B cell (primary cell): ENCODE data around the gene COL13A1. TPM values are rescaled to one million over a fixed set of nuclear protein-coding genes. Genes with fewer than 3 reads are reported as not detected.

ENCODE experiments used
- ATAC-seq: fragments of 200-7000 bp; cut with Tn5 transposase; one replicate; pipeline ENCODE4 v1.10.0; 2021; ENCODE audit warnings: low read depth, mild to moderate bottlenecking, moderate number of reproducible peaks, moderate library complexity
- CTCF ChIA-PET: fragments of 350-600 bp; sonication (Branson Sonifier 250); formaldehyde crosslinking; loops from one replicate; lab custom pipeline; 2021; ENCODE audit warnings: antibody characterized with exemption, inconsistent platforms; lab: Charles Lee
- POLR2A ChIA-PET: fragments of 350-600 bp; sonication (Branson Sonifier 250); formaldehyde crosslinking; loops from one replicate; lab custom pipeline; 2021; ENCODE audit warnings: antibody characterized with exemption; lab: Charles Lee
- DNase-seq: peaks from one replicate; pipeline ENCODE4 v3.0.0; 2013
- H2AFZ ChIP-seq: 2 replicates; pipeline ENCODE4 v1.6.1; 2012; ENCODE audit warnings: mild to moderate bottlenecking, low read depth, low read length; ENCODE audit not compliant: insufficient read depth, poor library complexity, severe bottlenecking
- H3K27ac ChIP-seq, 2 donors: 1 replicate in 1 of 2; 2 replicates in 1 of 2; pipeline ENCODE4 v1.5.1; 2012 to 2013; ENCODE audit warnings: low read length in 2 of 2, mild to moderate bottlenecking in 2 of 2, moderate library complexity in 1 of 2
- H3K27me3 ChIP-seq, 4 experiments: fragments of 200-600 bp in 1 of 4; sonication (generic) in 1 of 4; replicated peaks in 1 of 4; 1 replicate in 2 of 4; 2 replicates in 2 of 4; pipeline versions ENCODE4 v1.6.1 to v1.7.0; 2013 to 2016; ENCODE audit warnings: low read length in 3 of 4, mild to moderate bottlenecking in 2 of 4, mixed read lengths in 1 of 4, moderate library complexity in 1 of 4; ENCODE audit not compliant: insufficient read depth in 4 of 4, control insufficient read depth in 3 of 4; ENCODE audit errors: control extremely low read depth in 1 of 4
- H3K36me3 ChIP-seq, 2 experiments: replicated peaks in 1 of 2; 1 replicate in 1 of 2; 2 replicates in 1 of 2; pipeline versions ENCODE4 v1.6.1 to v1.7.1; 2013; ENCODE audit warnings: low read length in 1 of 2; ENCODE audit not compliant: insufficient read depth in 2 of 2, control insufficient read depth in 1 of 2; ENCODE audit errors: control extremely low read depth in 1 of 2, extremely low read depth in 1 of 2
- H3K4me1 ChIP-seq, 2 donors: fragments of 200-600 bp in 1 of 2; sonication (generic) in 1 of 2; 1 replicate in 1 of 2; 2 replicates in 1 of 2; pipeline versions ENCODE4 v1.5.1 to v1.6.1; 2013 to 2017; ENCODE audit warnings: low read length in 2 of 2; ENCODE audit not compliant: control insufficient read depth in 2 of 2, insufficient read depth in 2 of 2
- H3K4me2 ChIP-seq: replicated peaks from 2 replicates; pipeline ENCODE3; 2012; ENCODE audit warnings: mild to moderate bottlenecking, low read depth, low read length; ENCODE audit not compliant: poor library complexity, severe bottlenecking
- H3K4me3 ChIP-seq, 5 experiments: fragments of 200-600 bp in 1 of 5; sonication (generic) in 1 of 5; 1 replicate in 3 of 5; 2 replicates in 2 of 5; pipeline versions ENCODE4 v1.5.1 to v1.7.0; 2011 to 2016; ENCODE audit warnings: low read length in 4 of 5, mild to moderate bottlenecking in 4 of 5, low read depth in 2 of 5, control low read depth in 1 of 5, moderate library complexity in 1 of 5; ENCODE audit not compliant: insufficient read depth in 1 of 5; ENCODE audit errors: control extremely low read depth in 1 of 5, extremely low read depth in 1 of 5
- H3K79me2 ChIP-seq: fragments of 200-600 bp; sonication (generic); one replicate; pipeline ENCODE4 v1.6.0; 2016; ENCODE audit warnings: low read length; ENCODE audit not compliant: control insufficient read depth, insufficient read depth
- H3K9ac ChIP-seq: fragments of 200-600 bp; sonication (generic); 2 replicates; pipeline ENCODE4 v1.6.1; 2017; ENCODE audit warnings: mild to moderate bottlenecking, low read length, moderate library complexity
- H3K9me3 ChIP-seq, 3 donors: one replicate each; pipeline versions ENCODE4 v1.6.1 to v1.7.1; 2013; ENCODE audit warnings: low read length in 2 of 3; ENCODE audit not compliant: control insufficient read depth in 2 of 3, insufficient read depth in 1 of 3; ENCODE audit errors: control extremely low read depth in 1 of 3
- H4K20me1 ChIP-seq: 2 replicates; pipeline ENCODE4 v1.6.0; 2012; ENCODE audit warnings: mild to moderate bottlenecking, low read length; ENCODE audit not compliant: insufficient read depth, control insufficient read depth, poor library complexity, severe bottlenecking
- H3K27ac Mint-ChIP-seq: one replicate; pipeline ENCODE4 v1.8.0; 2021; ENCODE audit warnings: mixed read lengths
- H3K27me3 Mint-ChIP-seq: one replicate; pipeline ENCODE4 v1.8.0; 2021; ENCODE audit warnings: mixed read lengths
- H3K4me1 Mint-ChIP-seq: one replicate; pipeline ENCODE4 v1.8.0; 2021; ENCODE audit warnings: mixed read lengths
- H3K4me3 Mint-ChIP-seq: one replicate; pipeline ENCODE4 v1.8.0; 2021; ENCODE audit warnings: mixed read lengths
- H3K9me3 Mint-ChIP-seq: one replicate; pipeline ENCODE4 v1.8.0; 2022; ENCODE audit warnings: mixed read lengths; ENCODE audit not compliant: insufficient read depth
- CTCF ChIP-seq: fragments of 200-600 bp; IDR thresholded peaks from one replicate; pipeline ENCODE4 v1.8.0; 2022; ENCODE audit warnings: antibody characterized with exemption, mild to moderate bottlenecking
- EZH2 ChIP-seq: IDR thresholded peaks from 2 replicates; pipeline ENCODE4 v1.6.1; 2012; ENCODE audit warnings: borderline replicate concordance, low read depth, mild to moderate bottlenecking, moderate library complexity, low read length; ENCODE audit not compliant: insufficient read depth, poor library complexity, severe bottlenecking
- WGBS: methylation state at CpG from one replicate; pipeline ENCODE4 v1.1.5; 2013; ENCODE audit warnings: missing lambda C conversion rate; ENCODE audit not compliant: insufficient coverage; 5-methylcytosine and 5-hydroxymethylcytosine counted together
- intact Hi-C: fragments of 100-400 bp; cut with micrococcal nuclease; formaldehyde crosslinking; loops from one replicate; pipeline ENCODE4 v1.10.0; 2022
- polyA plus RNA-seq: library from polyadenylated mRNA; depleted of rRNA; stranded (reverse); fragments of >200 nt; gene quantifications from 2 replicates; pipeline ENCODE4 v1.2.3, GENCODE V29; 2012
- total RNA-seq, 2 donors: library from RNA; stranded (reverse); fragments of 120-200 nt in 1 of 2; gene quantifications; 1 replicate in 1 of 2; 2 replicates in 1 of 2; pipeline versions ENCODE4 v1.2.3 to v1.2.4, GENCODE V29; 2013 to 2022

Gene COL13A1
- total and polyA plus RNA-seq, 2 donors (not counting 1 experiment from before 2014, with no cell fraction given), result not detected

GRCh38 chr10:69907517-69907916 is 105.8 kb downstream of the COL13A1 start:
- H3K9me3 Mint-ChIP-seq, result peaks cover 1% of the 10 kb centered on the region
- no peaks in the 10 kb centered on the region for H3K27me3 Mint-ChIP-seq
- H3K4me1 Mint-ChIP-seq, result no peaks in the 10 kb centered on the region
- H4K20me1 ChIP-seq, result no peaks in the 10 kb centered on the region
- H3K36me3 ChIP-seq, result no peaks in the 10 kb centered on the region
- no peak overlapping the region for H3K4me2 ChIP-seq
- intact Hi-C loops, result no loop called here
- no peaks in the 10 kb centered on the region for H3K9me3 ChIP-seq
- H3K4me3 ChIP-seq, result no peak overlapping the region
- H2AFZ ChIP-seq, result no peak overlapping the region
- H3K9ac ChIP-seq, result no peak overlapping the region
- ATAC-seq (no peak), DNase-seq (no peak)
- no peak overlapping the region for H3K4me3 Mint-ChIP-seq
- H3K27ac Mint-ChIP-seq, result no peak overlapping the region
- H3K79me2 ChIP-seq, result no peaks in the 10 kb centered on the region
- ChIA-PET POLR2A (no interaction called here), CTCF (no interaction called here)
- no peaks in the 10 kb centered on the region for H3K4me1 ChIP-seq
- H3K27me3 ChIP-seq, result peaks cover 0 to 2% (median 0%) of the 10 kb centered on the region in 4 experiments
- TF ChIP-seq CTCF (no peak), EZH2 (no peak)
- 89% methylated on average over 4 of the region's 4 CpGs for WGBS
- no peak overlapping the region for H3K27ac ChIP-seq

- Histone ChIP-seq H3K4me2 (no peak overlapping the region), H3K79me2 (no peaks in the 10 kb centered on the region), H3K27ac (no peak overlapping the region), H3K9ac (no peak overlapping the region), H3K4me3 (no peak overlapping the region), H2AFZ (no peak overlapping the region), H3K36me3 (no peaks in the 10 kb centered on the region), H3K9me3 (no peaks in the 10 kb centered on the region), H3K27me3 (peaks cover 0 to 2% (median 0%) of the 10 kb centered on the region in 4 experiments), H3K4me1 (no peaks in the 10 kb centered on the region), H4K20me1 (no peaks in the 10 kb centered on the region)
- no peaks in the 10 kb centered on the region for H3K27me3 Mint-ChIP-seq
- H3K9me3 Mint-ChIP-seq, result peaks cover 1% of the 10 kb centered on the region
- ChIA-PET POLR2A (no interaction called here), CTCF (no interaction called here)
- ATAC-seq (no peak), DNase-seq (no peak)
- TF ChIP-seq EZH2 (no peak), CTCF (no peak)
- no peak overlapping the region for H3K27ac Mint-ChIP-seq
- H3K4me1 Mint-ChIP-seq, result no peaks in the 10 kb centered on the region
- 81% methylated on average over 4 of the region's 6 CpGs for WGBS
- intact Hi-C loops, result no loop called here
- no peak overlapping the region for H3K4me3 Mint-ChIP-seq
Observed at GRCh38 chr10:69908124-69908523, 106.4 kb downstream of the COL13A1 start.
